Trophoblast cell (in vitro differentiated cells and primary cell): ENCODE data around the gene PLXDC1.

ENCODE experiments used
- DNase-seq, 2 donors: peaks; one replicate each; pipeline ENCODE4 v3.0.0-alpha.2; 2016
- H2AFZ ChIP-seq: 2 replicates; pipeline ENCODE4 v1.6.1; 2013; ENCODE audit warnings: low read length, moderate library complexity, mild to moderate bottlenecking; ENCODE audit not compliant: insufficient read depth, poor library complexity
- H2AK5ac ChIP-seq: 2 replicates; pipeline ENCODE4 v1.6.1; 2013; ENCODE audit warnings: mild to moderate bottlenecking, low read length
- H2BK120ac ChIP-seq: 2 replicates; pipeline ENCODE4 v1.6.1; 2013; ENCODE audit warnings: low read length, mild to moderate bottlenecking, moderate library complexity; ENCODE audit not compliant: insufficient read depth, poor library complexity
- H2BK12ac ChIP-seq: 2 replicates; pipeline ENCODE4 v1.6.1; 2013; ENCODE audit warnings: mild to moderate bottlenecking, low read length, moderate library complexity
- H2BK5ac ChIP-seq: 2 replicates; pipeline ENCODE4 v1.6.1; 2013; ENCODE audit warnings: low read length, low read depth, moderate library complexity, mild to moderate bottlenecking; ENCODE audit not compliant: poor library complexity
- H3K14ac ChIP-seq: 2 replicates; pipeline ENCODE4 v1.6.1; 2013; ENCODE audit warnings: mild to moderate bottlenecking, low read length
- H3K18ac ChIP-seq: 2 replicates; pipeline ENCODE4 v1.6.1; 2013; ENCODE audit warnings: mild to moderate bottlenecking, low read length
- H3K23ac ChIP-seq: 2 replicates; pipeline ENCODE4 v1.6.1; 2013; ENCODE audit warnings: low read length
- H3K27ac ChIP-seq: 2 replicates; pipeline ENCODE4 v1.5.1; 2013; ENCODE audit warnings: low read depth, mild to moderate bottlenecking, inconsistent platforms, low read length, moderate library complexity
- H3K27me3 ChIP-seq: 2 replicates; pipeline ENCODE4 v1.6.1; 2013; ENCODE audit warnings: inconsistent platforms, mild to moderate bottlenecking, low read length, moderate library complexity; ENCODE audit not compliant: insufficient read depth
- H3K36me3 ChIP-seq, 2 experiments: 1 replicate in 1 of 2; 2 replicates in 1 of 2; pipeline ENCODE4 v1.6.1; 2013; ENCODE audit warnings: low read length in 2 of 2, mild to moderate bottlenecking in 2 of 2, moderate library complexity in 1 of 2; ENCODE audit not compliant: insufficient read depth in 2 of 2, control insufficient read depth in 1 of 2
- H3K4ac ChIP-seq: 2 replicates; pipeline ENCODE4 v1.6.1; 2013; ENCODE audit warnings: low read depth, mild to moderate bottlenecking, low read length, moderate library complexity
- H3K4me1 ChIP-seq, 2 experiments: 1 replicate in 1 of 2; 2 replicates in 1 of 2; pipeline ENCODE4 v1.6.1; 2013; ENCODE audit warnings: low read length in 2 of 2, mild to moderate bottlenecking in 2 of 2, moderate library complexity in 1 of 2; ENCODE audit not compliant: insufficient read depth in 2 of 2, control insufficient read depth in 1 of 2
- H3K4me2 ChIP-seq: 2 replicates; pipeline ENCODE4 v1.6.1; 2013; ENCODE audit warnings: inconsistent platforms, mild to moderate bottlenecking, low read length, moderate library complexity
- H3K4me3 ChIP-seq: 2 replicates; pipeline ENCODE4 v1.5.1; 2013; ENCODE audit warnings: mild to moderate bottlenecking, low read depth, low read length, inconsistent platforms
- H3K79me1 ChIP-seq: one replicate; pipeline ENCODE4 v1.6.1; 2013; ENCODE audit warnings: low read length
- H3K79me2 ChIP-seq: 2 replicates; pipeline ENCODE4 v1.6.1; 2013; ENCODE audit warnings: low read length, mild to moderate bottlenecking; ENCODE audit not compliant: control insufficient read depth, insufficient read depth, poor library complexity
- H3K9ac ChIP-seq: 2 replicates; pipeline ENCODE4 v1.6.1; 2013; ENCODE audit warnings: mild to moderate bottlenecking, low read length
- H3K9me3 ChIP-seq: 2 replicates; pipeline ENCODE4 v1.6.1; 2013; ENCODE audit warnings: low read depth, mild to moderate bottlenecking, control low read depth, inconsistent platforms, low read length; ENCODE audit not compliant: insufficient read depth
- H4K12ac ChIP-seq: 2 replicates; pipeline ENCODE4 v1.6.1; 2013; ENCODE audit warnings: low read depth, mild to moderate bottlenecking, low read length, moderate library complexity
- H4K8ac ChIP-seq: 2 replicates; pipeline ENCODE4 v1.6.1; 2013; ENCODE audit warnings: low read depth, mild to moderate bottlenecking, low read length, moderate library complexity
- H4K91ac ChIP-seq: one replicate; pipeline ENCODE4 v1.6.1; 2013; ENCODE audit warnings: low read depth, mild to moderate bottlenecking, low read length, moderate library complexity
- WGBS: extraction: QIAGEN DNeasy Blood & Tissue Kit; methylation state at CpG from one replicate; pipeline ENCODE4 v1.1.7; 2013; ENCODE audit warnings: missing lambda C conversion rate; ENCODE audit not compliant: insufficient read length, insufficient coverage; ENCODE audit errors: extremely low coverage; 5-methylcytosine and 5-hydroxymethylcytosine counted together

Gene PLXDC1

GRCh38 chr17:39080421-39081078 is 70.9 kb downstream of the PLXDC1 start:
- H3K79me2 ChIP-seq = no peaks in the 10 kb centered on the region
- WGBS = no CpG with 5 or more reads among the region's 6 CpGs

GRCh38 chr17:39079836-39080235 is 71.6 kb downstream of the PLXDC1 start:
- H3K14ac ChIP-seq = no peak overlapping the region
- H3K79me1 ChIP-seq = no peaks in the 10 kb centered on the region
- H3K36me3 ChIP-seq = no peaks in the 10 kb centered on the region
- H2AK5ac ChIP-seq = no peak overlapping the region
- no peak overlapping the region for H3K9ac ChIP-seq
- no peak overlapping the region for H2AFZ ChIP-seq
- H3K4me3 ChIP-seq = no peak overlapping the region
- no peak overlapping the region for H3K23ac ChIP-seq
- WGBS = no CpG with 5 or more reads among the region's 1 CpG
- H3K4me1 ChIP-seq = no peaks in the 10 kb centered on the region
- H3K4ac ChIP-seq = no peak overlapping the region
- H3K18ac ChIP-seq = no peak overlapping the region
- no peak overlapping the region for H4K8ac ChIP-seq
- H3K27ac ChIP-seq = no peak overlapping the region
- H3K27me3 ChIP-seq = no peaks in the 10 kb centered on the region
- no peak overlapping the region for H2BK5ac ChIP-seq
- DNase-seq = no peak
- no peak overlapping the region for H4K91ac ChIP-seq
- H3K9me3 ChIP-seq = no peaks in the 10 kb centered on the region
- no peak overlapping the region for H4K12ac ChIP-seq
- H3K79me2 ChIP-seq = no peaks in the 10 kb centered on the region
- H2BK12ac ChIP-seq = no peak overlapping the region
- H3K4me2 ChIP-seq = no peak overlapping the region
- H2BK120ac ChIP-seq = no peak overlapping the region

More at GRCh38 chr17:39080421-39081078, 70.9 kb downstream of the PLXDC1 start:
- Histone ChIP-seq H4K8ac (no peak overlapping the region), H2BK5ac (no peak overlapping the region), H3K23ac (no peak overlapping the region), H3K36me3 (no peaks in the 10 kb centered on the region), H3K4me2 (no peak overlapping the region), H3K4me3 (no peak overlapping the region), H3K27me3 (no peaks in the 10 kb centered on the region), H2BK12ac (no peak overlapping the region), H3K4me1 (no peaks in the 10 kb centered on the region), H3K18ac (no peak overlapping the region), H3K27ac (no peak overlapping the region), H2BK120ac (no peak overlapping the region), H2AFZ (no peak overlapping the region), H3K9ac (no peak overlapping the region), H3K9me3 (no peaks in the 10 kb centered on the region), H3K4ac (no peak overlapping the region), H3K14ac (no peak overlapping the region), H2AK5ac (no peak overlapping the region), H4K91ac (no peak overlapping the region), H4K12ac (no peak overlapping the region), H3K79me1 (no peaks in the 10 kb centered on the region)
- no peak for DNase-seq

GRCh38 chr17:39077866-39078265 is 73.6 kb downstream of the PLXDC1 start:
- Histone ChIP-seq H4K12ac (no peak overlapping the region), H3K23ac (no peak overlapping the region), H3K79me2 (no peaks in the 10 kb centered on the region), H2BK5ac (no peak overlapping the region), H3K4me3 (no peak overlapping the region), H2AK5ac (no peak overlapping the region), H4K8ac (no peak overlapping the region), H2BK12ac (no peak overlapping the region), H3K4me2 (no peak overlapping the region), H3K4ac (no peak overlapping the region), H3K79me1 (no peaks in the 10 kb centered on the region), H3K27ac (no peak overlapping the region), H3K4me1 (no peaks in the 10 kb centered on the region), H3K9ac (no peak overlapping the region), H3K9me3 (no peaks in the 10 kb centered on the region), H3K36me3 (no peaks in the 10 kb centered on the region), H2AFZ (no peak overlapping the region), H4K91ac (no peak overlapping the region), H3K14ac (no peak overlapping the region), H3K27me3 (no peaks in the 10 kb centered on the region), H3K18ac (no peak overlapping the region), H2BK120ac (no peak overlapping the region)
- no peak for DNase-seq
- no CpG with 5 or more reads among the region's 5 CpGs for WGBS

- no peak overlapping the region for H2AFZ ChIP-seq
- H3K14ac ChIP-seq = no peak overlapping the region
- no peak overlapping the region for H3K4ac ChIP-seq
- no peaks in the 10 kb centered on the region for H3K79me2 ChIP-seq
- no peak overlapping the region for H3K9ac ChIP-seq
- H4K12ac ChIP-seq = no peak overlapping the region
- no peak overlapping the region for H2BK12ac ChIP-seq
- H4K91ac ChIP-seq = no peak overlapping the region
- H3K4me1 ChIP-seq = no peaks in the 10 kb centered on the region
- no peak overlapping the region for H4K8ac ChIP-seq
- H3K18ac ChIP-seq = no peak overlapping the region
- no CpG with 5 or more reads among the region's 4 CpGs for WGBS
- H3K4me2 ChIP-seq = no peak overlapping the region
- no peaks in the 10 kb centered on the region for H3K9me3 ChIP-seq
- DNase-seq = no peak
- no peak overlapping the region for H2AK5ac ChIP-seq
- H3K36me3 ChIP-seq = no peaks in the 10 kb centered on the region
- no peak overlapping the region for H3K4me3 ChIP-seq
- no peak overlapping the region for H3K27ac ChIP-seq
- H2BK5ac ChIP-seq = no peak overlapping the region
- no peak overlapping the region for H3K23ac ChIP-seq
- H3K79me1 ChIP-seq = no peaks in the 10 kb centered on the region
- no peaks in the 10 kb centered on the region for H3K27me3 ChIP-seq
- H2BK120ac ChIP-seq = no peak overlapping the region
Measured at GRCh38 chr17:39077252-39077651, 74.2 kb downstream of the PLXDC1 start.
